SU-DHL-6 (cell line): ENCODE measurements around the gene PLEKHH3.
"Not testable (repeated sequence)": the region's sequence is repeated elsewhere in the genome, so short reads cannot be mapped to it uniquely, and the experiment has no call there.

Experiments used
- H2AFZ ChIP-seq: fragments of 200-600 bp; sonication (generic); 2 replicates; pipeline ENCODE4 v1.6.1; 2014; ENCODE audit warnings: low read depth, mild to moderate bottlenecking, moderate library complexity, mixed read lengths, antibody characterized with exemption, low read length; ENCODE audit not compliant: severe bottlenecking
- H3F3A ChIP-seq: fragments of 200-600 bp; shearing (Covaris generic); 2 replicates; pipeline ENCODE4 v1.6.0; 2016; ENCODE audit warnings: antibody characterized with exemption, mild to moderate bottlenecking; ENCODE audit not compliant: insufficient read depth
- H3K27ac ChIP-seq: fragments of 200-600 bp; sonication (generic); 2 replicates; pipeline ENCODE4 v1.5.1; 2016; ENCODE audit warnings: low read depth, mild to moderate bottlenecking, low read length, moderate library complexity, mixed read lengths
- H3K27me3 ChIP-seq: fragments of 200-600 bp; sonication (generic), shearing (Covaris generic); 2 replicates; pipeline ENCODE4 v1.6.0; 2014; ENCODE audit warnings: mild to moderate bottlenecking, low read length
- H3K36me3 ChIP-seq: fragments of 200-600 bp; sonication (generic); 2 replicates; pipeline ENCODE4 v1.6.1; 2014; ENCODE audit warnings: mild to moderate bottlenecking, low read length, mixed read lengths
- H3K4me2 ChIP-seq: fragments of 300-600, 200-600 bp; shearing (Covaris generic), sonication (generic); 2 replicates; pipeline ENCODE4 v1.6.0; 2014; ENCODE audit warnings: low read length, low read depth, mild to moderate bottlenecking; ENCODE audit not compliant: poor library complexity, severe bottlenecking
- H3K4me3 ChIP-seq: fragments of 200-600 bp; sonication (generic); 2 replicates; pipeline ENCODE4 v1.5.1; 2014; ENCODE audit warnings: antibody characterized with exemption, low read length, mild to moderate bottlenecking, mixed read lengths; ENCODE audit not compliant: insufficient read depth, poor library complexity, severe bottlenecking
- H3K79me2 ChIP-seq: fragments of 200-600 bp; sonication (generic); 2 replicates; pipeline ENCODE4 v1.6.1; 2014; ENCODE audit warnings: mild to moderate bottlenecking, low read length, moderate library complexity; ENCODE audit not compliant: insufficient read depth
- H3K9ac ChIP-seq: fragments of 200-600 bp; sonication (generic); 2 replicates; pipeline ENCODE4 v1.7.0; 2014; ENCODE audit warnings: mild to moderate bottlenecking, low read length
- H3K9me2 ChIP-seq: fragments of 200-600 bp; sonication (generic); replicated peaks from 2 replicates; pipeline ENCODE4 v1.6.1; 2014; ENCODE audit warnings: low read length; ENCODE audit not compliant: insufficient read depth
- H3K9me3 ChIP-seq: fragments of 200-600 bp; sonication (generic); 2 replicates; pipeline ENCODE4 v1.6.1; 2014; ENCODE audit warnings: low read length, mixed read lengths; ENCODE audit not compliant: insufficient read depth
- H4K20me1 ChIP-seq: fragments of 200-600 bp; sonication (generic); 2 replicates; pipeline ENCODE4 v1.6.1; 2014; ENCODE audit warnings: low read depth, mild to moderate bottlenecking, antibody characterized with exemption, low read length, moderate library complexity, mixed read lengths
- EZH2phosphoT487 ChIP-seq: fragments of 200-600 bp; sonication (generic), shearing (Covaris generic); conservative IDR thresholded peaks from 2 replicates; pipeline ENCODE4 v1.6.1; 2018; ENCODE audit warnings: mild to moderate bottlenecking, antibody characterized with exemption, low read length, moderate library complexity, mixed read lengths
- TF ChIP-seq, protein P1 (sequence below): fragments of 200-600 bp; sonication (generic); IDR thresholded peaks from one replicate; pipeline ENCODE4 v1.5.1; 2017; ENCODE audit warnings: antibody characterized with exemption, mild to moderate bottlenecking, low read length, moderate library complexity; ENCODE audit not compliant: insufficient read depth, poor library complexity, severe bottlenecking

Gene PLEKHH3

DNA sequence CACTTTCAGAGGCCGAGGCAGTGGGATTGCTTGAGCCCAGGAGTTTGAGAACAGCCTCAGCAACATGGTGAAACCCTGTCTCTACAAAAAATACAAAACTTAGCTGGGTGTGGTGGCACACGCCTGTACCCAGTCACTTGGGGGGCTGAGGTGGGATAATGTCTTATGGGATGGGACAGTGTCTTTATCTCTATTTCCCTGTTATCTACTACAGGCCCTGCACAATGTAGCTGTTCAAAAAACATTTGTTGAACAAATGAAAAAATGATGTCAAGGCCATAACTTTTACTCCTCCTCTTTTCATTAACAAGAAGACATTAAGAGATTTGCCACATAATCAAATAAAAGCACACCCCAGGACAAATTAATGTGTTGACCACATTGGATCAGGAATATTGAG lies 53.5 kb downstream of the PLEKHH3 start:
- Histone ChIP-seq H3K27me3 (no peaks in the 10 kb centered on the region), H3K27ac (no peak overlapping the region), H3K9me3 (no peaks in the 10 kb centered on the region), H2AFZ (no peak overlapping the region), H3K9ac (no peak overlapping the region), H3K9me2 (no peaks in the 10 kb centered on the region), H3K4me2 (no peak overlapping the region), H3K36me3 (no peaks in the 10 kb centered on the region), H4K20me1 (no peaks in the 10 kb centered on the region), H3F3A (peaks cover 1% of the 10 kb centered on the region; the same call in 1 of the 2 replicates), H3K4me3 (no peak overlapping the region), H3K79me2 (no peaks in the 10 kb centered on the region)
- TF ChIP-seq, protein P1, sequence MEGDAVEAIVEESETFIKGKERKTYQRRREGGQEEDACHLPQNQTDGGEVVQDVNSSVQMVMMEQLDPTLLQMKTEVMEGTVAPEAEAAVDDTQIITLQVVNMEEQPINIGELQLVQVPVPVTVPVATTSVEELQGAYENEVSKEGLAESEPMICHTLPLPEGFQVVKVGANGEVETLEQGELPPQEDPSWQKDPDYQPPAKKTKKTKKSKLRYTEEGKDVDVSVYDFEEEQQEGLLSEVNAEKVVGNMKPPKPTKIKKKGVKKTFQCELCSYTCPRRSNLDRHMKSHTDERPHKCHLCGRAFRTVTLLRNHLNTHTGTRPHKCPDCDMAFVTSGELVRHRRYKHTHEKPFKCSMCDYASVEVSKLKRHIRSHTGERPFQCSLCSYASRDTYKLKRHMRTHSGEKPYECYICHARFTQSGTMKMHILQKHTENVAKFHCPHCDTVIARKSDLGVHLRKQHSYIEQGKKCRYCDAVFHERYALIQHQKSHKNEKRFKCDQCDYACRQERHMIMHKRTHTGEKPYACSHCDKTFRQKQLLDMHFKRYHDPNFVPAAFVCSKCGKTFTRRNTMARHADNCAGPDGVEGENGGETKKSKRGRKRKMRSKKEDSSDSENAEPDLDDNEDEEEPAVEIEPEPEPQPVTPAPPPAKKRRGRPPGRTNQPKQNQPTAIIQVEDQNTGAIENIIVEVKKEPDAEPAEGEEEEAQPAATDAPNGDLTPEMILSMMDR: no peak
- TF ChIP-seq EZH2phosphoT487: no peak

- H3K27me3 ChIP-seq, H3K36me3 ChIP-seq, H3K9ac ChIP-seq: not testable (repeated sequence)
Observed at GRCh38 chr17:42621987-42622386, 54.8 kb downstream of the PLEKHH3 start.

GRCh38 chr17:42618442-42619150 lies 58.2 kb downstream of the PLEKHH3 start:
- peaks cover 9% of the 10 kb centered on the region for H3F3A ChIP-seq
- H3K36me3 ChIP-seq: 0 out of 2 replicates have a peak, but pooled peaks cover 2% of the 10 kb centered on the region
- no peaks in the 10 kb centered on the region for H3K79me2 ChIP-seq
- peak overlapping the region; percentile 9; the same call in 1 of the 2 replicates for H3K9ac ChIP-seq
- peak overlapping the region; percentile 18 for H3K4me2 ChIP-seq
- TF ChIP-seq, protein P1: no peak
- TF ChIP-seq EZH2phosphoT487: no peak
- H2AFZ ChIP-seq: peak overlapping the region; percentile 8
- no peaks in the 10 kb centered on the region for H3K9me3 ChIP-seq
- no peaks in the 10 kb centered on the region for H4K20me1 ChIP-seq
- no peaks in the 10 kb centered on the region for H3K9me2 ChIP-seq
- H3K27ac ChIP-seq: peak overlapping the region; percentile 33
- H3K27me3 ChIP-seq: no peaks in the 10 kb centered on the region
- no peak overlapping the region for H3K4me3 ChIP-seq

More at GRCh38 chr17:42621987-42622386, 54.8 kb downstream of the PLEKHH3 start:
- H3K9me2 ChIP-seq, H3K9me3 ChIP-seq, H3K27ac ChIP-seq, H3F3A ChIP-seq, H2AFZ ChIP-seq, H3K79me2 ChIP-seq, H3K4me2 ChIP-seq, H4K20me1 ChIP-seq, H3K4me3 ChIP-seq: not testable (repeated sequence)

DNA sequence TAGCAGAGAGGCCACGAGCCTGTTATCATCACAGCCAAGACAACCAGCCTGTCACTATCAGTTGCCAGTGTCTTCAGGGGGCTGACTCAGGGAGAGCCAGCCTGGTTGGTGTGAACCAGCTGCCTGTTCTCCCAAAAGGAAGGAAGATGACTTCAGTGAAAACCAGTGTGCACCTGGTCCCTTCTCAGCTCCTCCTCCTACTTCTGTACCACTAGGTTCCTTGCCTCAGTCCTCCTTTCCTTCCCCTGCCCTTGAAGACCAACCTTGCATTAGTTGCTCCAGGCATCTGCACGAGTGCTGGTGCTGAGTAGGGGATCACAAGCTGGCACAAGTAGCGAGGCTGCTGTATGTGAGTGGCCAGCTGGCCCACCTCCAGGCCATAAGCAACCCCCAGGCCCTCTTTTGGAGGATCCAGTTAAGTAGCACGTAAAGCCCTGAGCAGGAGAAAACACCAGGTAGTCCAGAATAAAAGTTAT lies 58.8 kb downstream of the PLEKHH3 start:
- no peak overlapping the region for H2AFZ ChIP-seq
- H4K20me1 ChIP-seq: no peaks in the 10 kb centered on the region
- peak overlapping the region; percentile 18 for H3K4me2 ChIP-seq
- no peaks in the 10 kb centered on the region for H3K27me3 ChIP-seq
- H3K9me3 ChIP-seq: no peaks in the 10 kb centered on the region
- H3K9ac ChIP-seq: peak overlapping the region; percentile 9; the same call in 1 of the 2 replicates
- TF ChIP-seq, protein P1: no peak
- no peak for TF ChIP-seq EZH2phosphoT487
- H3F3A ChIP-seq: peaks cover 9% of the 10 kb centered on the region
- peak overlapping the region; percentile 33 for H3K27ac ChIP-seq
- H3K79me2 ChIP-seq: no peaks in the 10 kb centered on the region
- no peak overlapping the region for H3K4me3 ChIP-seq
- H3K36me3 ChIP-seq: 0 out of 2 replicates have a peak, but pooled peaks cover 2% of the 10 kb centered on the region
- no peaks in the 10 kb centered on the region for H3K9me2 ChIP-seq
